IMR-90 (cell line): ENCODE measurements around the gene RFX1. TPM values are rescaled to one million over a fixed set of nuclear protein-coding genes. Genes with fewer than 3 reads are reported as not detected.

Experiments
- ATAC-seq: fragments of 200-7000 bp; cut with Tn5 transposase; 2 replicates; pipeline ENCODE4 v1.9.1; 2020; ENCODE audit warnings: low read depth, mild to moderate bottlenecking, moderate library complexity
- BruUV-seq: library from RNA; stranded (reverse); fragments of 400-500 nt; replicated peaks from 2 replicates; lab custom pipeline; 2021; lab: Mats Ljungman, UMichigan
- CTCF ChIA-PET: fragments of 300-600 bp; formaldehyde crosslinking; extraction: SDS; loops from one replicate; lab custom pipeline; 2021; ENCODE audit warnings: antibody characterized with exemption; lab: Yijun Ruan, JAX
- POLR2A ChIA-PET: fragments of 300-600 bp; sonication (Branson Sonifier 250); formaldehyde crosslinking; loops from one replicate; lab custom pipeline; 2022; ENCODE audit warnings: antibody characterized with exemption; ENCODE audit not compliant: unreplicated experiment; lab: Charles Lee
- DNase-seq: peaks from one replicate; pipeline ENCODE4 v3.0.0; 2013
- H2AFZ ChIP-seq: replicated peaks from 2 replicates; pipeline ENCODE3; 2013; ENCODE audit warnings: low read length, mild to moderate bottlenecking; ENCODE audit not compliant: poor library complexity
- H2AK5ac ChIP-seq: 2 replicates; pipeline ENCODE4 v1.6.1; 2013; ENCODE audit warnings: low read depth, low read length, inconsistent platforms
- H2AK9ac ChIP-seq: replicated peaks from 2 replicates; pipeline ENCODE3; 2013; ENCODE audit warnings: mild to moderate bottlenecking, low read depth, low read length, moderate library complexity; ENCODE audit not compliant: poor library complexity
- H2BK120ac ChIP-seq: 2 replicates; pipeline ENCODE4 v1.6.1; 2013; ENCODE audit warnings: low read depth, low read length, inconsistent platforms
- H2BK15ac ChIP-seq: 3 replicates; pipeline ENCODE4 v1.6.1; 2013; ENCODE audit warnings: low read depth, low read length, inconsistent platforms
- H2BK20ac ChIP-seq: 2 replicates; pipeline ENCODE4 v1.6.1; 2013; ENCODE audit warnings: low read depth, mild to moderate bottlenecking, inconsistent platforms, low read length, moderate library complexity
- H2BK5ac ChIP-seq: 2 replicates; pipeline ENCODE4 v1.6.1; 2013; ENCODE audit warnings: mild to moderate bottlenecking, low read depth, low read length, inconsistent platforms; ENCODE audit not compliant: poor library complexity, severe bottlenecking
- H3K14ac ChIP-seq: replicated peaks from 2 replicates; pipeline ENCODE4 v1.6.1; 2013; ENCODE audit warnings: low read depth, low read length, inconsistent platforms
- H3K18ac ChIP-seq: 2 replicates; pipeline ENCODE4 v1.6.1; 2013; ENCODE audit warnings: low read depth, low read length, control low read depth
- H3K23ac ChIP-seq: 2 replicates; pipeline ENCODE4 v1.6.1; 2013; ENCODE audit warnings: low read depth, low read length, inconsistent platforms
- H3K27ac ChIP-seq: 2 replicates; pipeline ENCODE4 v1.5.1; 2013; ENCODE audit warnings: mild to moderate bottlenecking, control low read depth, low read length; ENCODE audit not compliant: insufficient read depth
- H3K27me3 ChIP-seq: 2 replicates; pipeline ENCODE4 v1.6.1; 2013; ENCODE audit warnings: low read length; ENCODE audit not compliant: control insufficient read depth, insufficient read depth
- H3K36me3 ChIP-seq: 2 replicates; pipeline ENCODE4 v1.6.1; 2013; ENCODE audit warnings: low read length, mixed read lengths; ENCODE audit not compliant: control insufficient read depth, insufficient read depth
- H3K4ac ChIP-seq: 2 replicates; pipeline ENCODE4 v1.6.1; 2013; ENCODE audit warnings: low read depth, low read length, inconsistent platforms
- H3K4me1 ChIP-seq: 2 replicates; pipeline ENCODE4 v1.6.1; 2013; ENCODE audit warnings: low read length, mixed read lengths; ENCODE audit not compliant: control insufficient read depth, insufficient read depth
- H3K4me2 ChIP-seq: 2 replicates; pipeline ENCODE4 v1.6.1; 2013; ENCODE audit warnings: low read depth, mild to moderate bottlenecking, control low read depth, low read length, moderate library complexity
- H3K4me3 ChIP-seq: 2 replicates; pipeline ENCODE4 v1.5.1; 2013; ENCODE audit warnings: low read depth, mild to moderate bottlenecking, control low read depth, low read length, moderate library complexity; ENCODE audit not compliant: insufficient read depth
- H3K56ac ChIP-seq: 2 replicates; pipeline ENCODE4 v1.6.1; 2013; ENCODE audit warnings: low read length, inconsistent platforms; ENCODE audit not compliant: insufficient read depth; ENCODE audit errors: extremely low read depth
- H3K79me1 ChIP-seq, 2 experiments: 2 replicates each; pipeline ENCODE4 v1.6.1; 2013; ENCODE audit warnings: low read length in 2 of 2, inconsistent platforms in 1 of 2, low read depth in 1 of 2
- H3K9ac ChIP-seq: 2 replicates; pipeline ENCODE4 v1.6.1; 2013; ENCODE audit warnings: low read depth, low read length, control low read depth
- H3K9me1 ChIP-seq: 2 replicates; pipeline ENCODE4 v1.6.1; 2013; ENCODE audit warnings: low read length, inconsistent platforms; ENCODE audit not compliant: insufficient read depth
- H3K9me3 ChIP-seq: 2 replicates; pipeline ENCODE4 v1.6.1; 2013; ENCODE audit warnings: low read length; ENCODE audit not compliant: control insufficient read depth, insufficient read depth
- H4K20me1 ChIP-seq: 2 replicates; pipeline ENCODE4 v1.6.1; 2013; ENCODE audit warnings: low read length, inconsistent platforms; ENCODE audit not compliant: insufficient read depth
- H4K5ac ChIP-seq: 2 replicates; pipeline ENCODE4 v1.6.1; 2013; ENCODE audit warnings: mild to moderate bottlenecking, low read depth, low read length, control low read depth
- H4K8ac ChIP-seq, 2 experiments: 2 replicates each; pipeline ENCODE4 v1.6.1; 2013; ENCODE audit warnings: low read depth in 2 of 2, low read length in 2 of 2, control low read depth in 1 of 2, inconsistent platforms in 1 of 2
- H4K91ac ChIP-seq: 2 replicates; pipeline ENCODE4 v1.6.1; 2013; ENCODE audit warnings: low read depth, low read length, inconsistent platforms; ENCODE audit not compliant: insufficient read depth
- BHLHE40 ChIP-seq: fragments of 150-350 bp; IDR thresholded peaks from 2 replicates; pipeline ENCODE4 v1.6.1; 2016; ENCODE audit warnings: mild to moderate bottlenecking, low read depth, low read length
- CEBPB ChIP-seq: IDR thresholded peaks from 2 replicates; pipeline ENCODE4 v1.6.1; 2012; ENCODE audit warnings: low read depth, low read length, improper control_type of control experiment
- CHD1 ChIP-seq: IDR thresholded peaks from 2 replicates; pipeline ENCODE4 v1.6.1; 2012; ENCODE audit warnings: low read depth, low read length, improper control_type of control experiment
- CTCF ChIP-seq: conservative IDR thresholded peaks from 2 replicates; pipeline ENCODE4 v1.5.1; 2012; ENCODE audit warnings: mild to moderate bottlenecking, low read depth, low read length, improper control_type of control experiment
- ELK1 ChIP-seq: fragments of 150-350 bp; IDR thresholded peaks from 2 replicates; pipeline ENCODE4 v1.6.1; 2016; ENCODE audit warnings: low read depth, mild to moderate bottlenecking, low read length, moderate library complexity, borderline replicate concordance
- FOS ChIP-seq: fragments of 150-350 bp; IDR thresholded peaks from 2 replicates; pipeline ENCODE4 v1.6.1; 2016; ENCODE audit warnings: low read depth, low read length
- MAFK ChIP-seq: IDR thresholded peaks from 2 replicates; pipeline ENCODE4 v1.6.1; 2012; ENCODE audit warnings: low read depth, low read length, improper control_type of control experiment
- MAZ ChIP-seq: IDR thresholded peaks from 2 replicates; pipeline ENCODE4 v1.6.1; 2012; ENCODE audit warnings: low read depth, mild to moderate bottlenecking, low read length, improper control_type of control experiment, moderate library complexity, borderline replicate concordance
- MXI1 ChIP-seq: IDR thresholded peaks from 2 replicates; pipeline ENCODE4 v1.6.1; 2012; ENCODE audit warnings: low read depth, mild to moderate bottlenecking, low read length, moderate library complexity, borderline replicate concordance
- NFE2L2 ChIP-seq: fragments of 150-350 bp; IDR thresholded peaks from 2 replicates; pipeline ENCODE4 v1.6.1; 2016; ENCODE audit warnings: low read depth, mild to moderate bottlenecking, low read length
- POLR2A ChIP-seq: IDR thresholded peaks from 2 replicates; pipeline ENCODE4 v1.6.1; 2012; ENCODE audit warnings: mild to moderate bottlenecking, low read depth, low read length
- RAD21 ChIP-seq: IDR thresholded peaks from 2 replicates; pipeline ENCODE4 v1.6.1; 2012; ENCODE audit warnings: low read length, improper control_type of control experiment
- RCOR1 ChIP-seq: IDR thresholded peaks from 2 replicates; pipeline ENCODE4 v1.6.1; 2012; ENCODE audit warnings: mild to moderate bottlenecking, low read length, improper control_type of control experiment; ENCODE audit not compliant: insufficient replicate concordance
- RFX5 ChIP-seq: IDR thresholded peaks from 2 replicates; pipeline ENCODE4 v1.8.0; 2012; ENCODE audit warnings: low read depth, mild to moderate bottlenecking, low read length, moderate library complexity
- SMC3 ChIP-seq: fragments of 150-350 bp; IDR thresholded peaks from 2 replicates; pipeline ENCODE4 v1.6.1; 2016; ENCODE audit warnings: low read depth, mild to moderate bottlenecking, antibody characterized with exemption, low read length, moderate library complexity
- USF2 ChIP-seq: fragments of 150-350 bp; IDR thresholded peaks from 2 replicates; pipeline ENCODE4 v1.6.1; 2017; ENCODE audit warnings: mild to moderate bottlenecking, antibody characterized with exemption, low read length, low read depth
- WGBS, 2 experiments: methylation state at CpG; one replicate each; pipeline versions ENCODE4 v1.1.5 to v1.1.7; 2013; ENCODE audit warnings: missing lambda C conversion rate in 2 of 2; ENCODE audit not compliant: insufficient read length in 1 of 2; ENCODE audit errors: extremely low coverage in 2 of 2; 5-methylcytosine and 5-hydroxymethylcytosine counted together
- dilution Hi-C: fragments of 300-500 bp; cut with HindIII; formaldehyde crosslinking; loops from one replicate; pipeline ENCODE4 v1.14.3; 2018; ENCODE audit warnings: low sequenced_read_pairs; ENCODE audit not compliant: unreplicated experiment
- in situ Hi-C: fragments of 300-500 bp; cut with MboI; formaldehyde crosslinking; loops from 3 replicates; pipeline ENCODE4 v1.14.3; 2019; ENCODE audit warnings: low sequenced_read_pairs, inconsistent platforms, mixed read lengths
- intact Hi-C: fragments of 100-400 bp; cut with micrococcal nuclease; formaldehyde crosslinking; loops from 2 replicates; pipeline ENCODE4 v1.10.0; 2022
- polyA plus RNA-seq, 3 experiments: library from polyadenylated mRNA; depleted of rRNA; stranded (reverse); fragments of >200 nt; gene quantifications; 2 replicates each; pipeline ENCODE4 v1.2.3, GENCODE V29; 2012; ENCODE audit warnings: low replicate concordance in 1 of 3
- total RNA-seq: library from RNA; depleted of rRNA; stranded (reverse); fragments of >200 nt; gene quantifications from 2 replicates; pipeline ENCODE4 v1.2.3, GENCODE V29; 2012

RFX1 gene
- total and polyA plus RNA-seq, 2 of the 4 experiments (the other 2 are of a cell fraction) = 0.36 to 3.1 TPM

GRCh38 chr19:13982773-13983172 lies 23.3 kb downstream of the RFX1 start:
- intact Hi-C loops = no loop called here
- Histone ChIP-seq H3K9me3 (no peaks in the 10 kb centered on the region), H3K4me3 (no peak overlapping the region), H4K5ac (no peak overlapping the region), H4K8ac (no peak overlapping the region), H3K9ac (no peak overlapping the region), H3K4ac (no peak overlapping the region), H2BK5ac (no peak overlapping the region), H3K4me1 (peaks cover 10% of the 10 kb centered on the region), H2BK120ac (no peak overlapping the region), H2AK5ac (no peak overlapping the region), H3K18ac (no peak overlapping the region), H2AK9ac (no peak overlapping the region), H2AFZ (no peak overlapping the region), H2BK20ac (no peak overlapping the region), H3K79me1 (peaks cover 0 to 19% of the 10 kb centered on the region in 2 experiments; a peak in 1 of 4 replicates), H4K20me1 (no peaks in the 10 kb centered on the region), H3K14ac (no peak overlapping the region), H3K9me1 (peaks cover 8% of the 10 kb centered on the region; the same call in 1 of the 2 replicates), H3K4me2 (no peak overlapping the region), H3K36me3 (peaks cover 9% of the 10 kb centered on the region; the same call in 1 of the 2 replicates), H2BK15ac (no peak overlapping the region), H3K56ac (no peak overlapping the region), H3K23ac (no peak overlapping the region), H3K27ac (no peak overlapping the region), H4K91ac (no peak overlapping the region), H3K27me3 (no peaks in the 10 kb centered on the region)
- TF ChIP-seq SMC3 = no peak
- no peak for TF ChIP-seq RAD21
- no peak for TF ChIP-seq RCOR1
- no peak for TF ChIP-seq MXI1
- no peak for TF ChIP-seq USF2
- no peak for TF ChIP-seq BHLHE40
- TF ChIP-seq NFE2L2 = no peak
- TF ChIP-seq RFX5 = no peak
- no peak for TF ChIP-seq MAZ
- no peak for TF ChIP-seq POLR2A
- TF ChIP-seq FOS = no peak
- no peak for TF ChIP-seq MAFK
- no peak for TF ChIP-seq CHD1
- no peak for TF ChIP-seq CEBPB
- no peak for TF ChIP-seq ELK1
- no peak for TF ChIP-seq CTCF
- dilution Hi-C loops = no loop called here
- BruUV-seq = no TSS peak
- in situ Hi-C loops = no loop called here
- CTCF ChIA-PET = no interaction called here
- no peak for ATAC-seq
- 97% methylated on average over 5 of the region's 9 CpGs; no CpG with 5 or more reads in 1 of the 2 experiments for WGBS, 2 experiments
- POLR2A ChIA-PET = no interaction called here
- DNase-seq = no peak
